NOMO-1 treated with dmso at 0.1 percent for 144 hours (cell line): Measurements from ENCODE around the gene CENPF.

Experiments used
- DNase-seq: peaks from one replicate; lab custom pipeline; 2025; ENCODE audit not compliant: unreplicated experiment; lab: John Stamatoyannopoulos, UW

The CENPF gene

DNA sequence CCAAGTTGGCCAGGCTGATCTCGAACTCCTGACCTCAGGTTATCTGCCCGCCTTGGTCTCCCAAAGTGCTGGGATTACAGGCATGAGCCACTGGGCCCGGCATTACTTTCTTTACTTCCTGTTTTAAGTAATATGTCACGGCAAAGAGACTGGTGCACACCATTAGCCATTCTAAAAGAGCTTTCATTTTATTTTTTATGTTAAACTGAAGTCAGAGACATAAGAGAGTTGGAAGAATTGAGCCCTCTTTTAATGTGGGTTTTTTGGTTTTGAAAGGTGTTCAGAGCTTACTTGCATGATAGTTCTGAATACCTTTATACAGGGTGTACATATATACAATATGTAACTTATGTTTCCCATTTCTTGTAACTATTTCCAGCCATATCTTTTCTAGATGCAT is 14.3 kb downstream of the CENPF start:
- no peak for DNase-seq

- no peak for DNase-seq
These were observed 14.8 kb downstream of the CENPF start for GRCh38 chr1:214617843-214618242.

GRCh38 chr1:214621236-214621635 is 18.2 kb downstream of the CENPF start:
- no peak for DNase-seq

DNA sequence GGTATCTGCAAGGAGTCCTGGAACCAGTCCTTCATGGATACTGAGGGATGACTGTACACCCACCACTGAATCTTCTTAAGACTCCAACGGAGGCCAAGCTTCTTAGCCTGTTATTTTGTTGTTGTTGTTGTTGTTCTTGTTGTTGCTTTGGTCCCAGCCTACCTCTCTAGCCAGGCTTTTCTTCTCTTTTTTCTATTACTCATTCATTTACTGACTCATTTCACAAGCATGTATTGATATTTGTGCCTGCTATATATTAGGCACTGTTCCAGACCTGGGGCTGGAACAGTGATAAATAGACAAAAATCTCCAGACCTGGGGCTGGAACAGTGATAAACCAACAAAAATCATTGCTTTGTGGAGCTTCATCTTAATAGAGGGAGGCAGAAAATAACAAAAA is 20.4 kb downstream of the CENPF start:
- no peak for DNase-seq

- no peak for DNase-seq
These were observed 29.1 kb downstream of the CENPF start for GRCh38 chr1:214632091-214632490.

GRCh38 chr1:214633686-214634085 is 30.7 kb downstream of the CENPF start:
- DNase-seq = no peak

DNA sequence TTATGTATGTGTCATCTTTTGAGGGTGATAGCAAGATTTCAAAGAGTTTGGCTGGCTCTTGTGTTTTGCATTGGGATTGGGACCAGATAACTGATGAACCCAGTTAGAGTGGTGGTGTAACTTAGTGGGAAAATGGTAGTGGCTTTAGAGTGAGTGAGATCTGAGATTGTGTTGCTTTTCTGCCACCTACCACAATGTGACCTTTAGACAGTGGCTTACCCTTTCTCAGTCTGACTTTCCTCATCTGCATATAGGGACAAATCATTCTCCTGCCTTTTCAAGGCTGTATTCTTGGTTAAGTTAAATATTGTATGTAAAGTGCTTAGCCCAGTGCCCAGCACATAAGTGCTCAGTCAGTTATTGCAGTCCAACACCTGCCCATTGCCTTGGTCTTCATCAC is 31.3 kb downstream of the CENPF start:
- no peak for DNase-seq

DNA sequence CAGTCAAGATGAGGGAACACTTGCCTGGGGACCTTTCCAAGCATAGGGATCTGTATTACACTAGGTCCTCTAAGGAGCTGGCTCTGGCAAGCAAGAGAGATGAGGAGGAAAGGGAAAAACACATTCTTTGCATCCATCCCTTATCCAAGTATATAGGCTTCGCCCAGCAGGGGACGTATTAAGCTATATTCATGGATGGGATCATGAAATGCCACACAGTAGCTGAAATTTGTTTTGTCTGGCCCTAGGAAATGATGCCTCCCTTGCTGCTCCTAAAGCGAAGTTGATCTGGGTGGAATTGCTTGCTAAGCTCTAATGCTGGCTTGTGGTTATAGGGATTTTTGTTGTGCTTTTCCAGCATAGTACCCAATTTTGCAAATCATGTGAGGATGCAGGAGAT is 32.1 kb downstream of the CENPF start:
- no peak for DNase-seq

- DNase-seq = no peak
These were observed 32.5 kb downstream of the CENPF start for GRCh38 chr1:214635506-214635905.

DNA sequence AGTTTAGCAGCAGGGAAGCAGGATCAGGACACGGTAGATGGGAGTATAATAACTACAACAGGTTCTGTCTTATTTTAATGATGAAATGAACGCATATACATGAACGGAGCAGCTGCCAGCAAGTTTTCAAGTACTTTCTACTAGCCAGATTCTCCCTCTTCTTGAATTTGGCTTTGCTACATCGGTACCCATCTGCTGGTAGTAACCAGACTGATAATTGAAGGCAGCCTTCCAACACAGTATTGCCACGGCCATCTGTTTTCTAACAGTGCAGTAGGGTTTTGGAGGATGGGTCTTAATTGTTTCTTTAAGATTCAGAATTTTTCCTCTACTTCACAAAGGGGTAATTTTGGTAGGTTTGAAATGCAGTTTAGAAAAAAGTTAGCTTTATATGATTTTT is 33.4 kb downstream of the CENPF start:
- DNase-seq = no peak

- no peak for DNase-seq
These were observed 34.1 kb downstream of the CENPF start for GRCh38 chr1:214637125-214637524.

GRCh38 chr1:214637722-214638458 is 34.9 kb downstream of the CENPF start:
- DNase-seq = no peak

DNA sequence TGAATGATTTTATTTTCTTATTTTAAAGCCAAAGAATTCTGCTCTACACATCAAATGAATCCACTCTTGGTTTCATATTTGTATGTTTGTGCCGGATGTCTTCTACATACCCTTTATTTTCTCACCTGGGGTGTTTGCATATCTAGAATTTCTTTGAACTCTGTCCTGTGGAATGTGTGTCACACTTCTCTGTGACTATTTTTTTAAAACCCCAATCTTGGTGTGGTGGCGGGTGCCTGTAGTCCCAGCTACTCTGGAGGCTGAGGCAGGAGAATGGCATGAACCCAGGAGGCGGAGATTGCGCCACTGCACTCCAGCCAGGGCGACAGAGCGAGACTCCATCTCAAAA is 35.4 kb downstream of the CENPF start:
- DNase-seq = no peak

- no peak for DNase-seq
These were observed 36.0 kb downstream of the CENPF start for GRCh38 chr1:214638997-214639396.

DNA sequence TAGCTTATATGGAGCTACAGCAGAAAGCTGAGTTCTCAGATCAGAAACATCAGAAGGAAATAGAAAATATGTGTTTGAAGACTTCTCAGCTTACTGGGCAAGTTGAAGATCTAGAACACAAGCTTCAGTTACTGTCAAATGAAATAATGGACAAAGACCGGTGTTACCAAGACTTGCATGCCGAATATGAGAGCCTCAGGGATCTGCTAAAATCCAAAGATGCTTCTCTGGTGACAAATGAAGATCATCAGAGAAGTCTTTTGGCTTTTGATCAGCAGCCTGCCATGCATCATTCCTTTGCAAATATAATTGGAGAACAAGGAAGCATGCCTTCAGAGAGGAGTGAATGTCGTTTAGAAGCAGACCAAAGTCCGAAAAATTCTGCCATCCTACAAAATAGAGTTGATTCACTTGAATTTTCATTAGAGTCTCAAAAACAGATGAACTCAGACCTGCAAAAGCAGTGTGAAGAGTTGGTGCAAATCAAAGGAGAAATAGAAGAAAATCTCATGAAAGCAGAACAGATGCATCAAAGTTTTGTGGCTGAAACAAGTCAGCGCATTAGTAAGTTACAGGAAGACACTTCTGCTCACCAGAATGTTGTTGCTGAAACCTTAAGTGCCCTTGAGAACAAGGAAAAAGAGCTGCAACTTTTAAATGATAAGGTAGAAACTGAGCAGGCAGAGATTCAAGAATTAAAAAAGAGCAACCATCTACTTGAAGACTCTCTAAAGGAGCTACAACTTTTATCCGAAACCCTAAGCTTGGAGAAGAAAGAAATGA is 37.6 kb downstream of the CENPF start:
- no peak for DNase-seq

DNA sequence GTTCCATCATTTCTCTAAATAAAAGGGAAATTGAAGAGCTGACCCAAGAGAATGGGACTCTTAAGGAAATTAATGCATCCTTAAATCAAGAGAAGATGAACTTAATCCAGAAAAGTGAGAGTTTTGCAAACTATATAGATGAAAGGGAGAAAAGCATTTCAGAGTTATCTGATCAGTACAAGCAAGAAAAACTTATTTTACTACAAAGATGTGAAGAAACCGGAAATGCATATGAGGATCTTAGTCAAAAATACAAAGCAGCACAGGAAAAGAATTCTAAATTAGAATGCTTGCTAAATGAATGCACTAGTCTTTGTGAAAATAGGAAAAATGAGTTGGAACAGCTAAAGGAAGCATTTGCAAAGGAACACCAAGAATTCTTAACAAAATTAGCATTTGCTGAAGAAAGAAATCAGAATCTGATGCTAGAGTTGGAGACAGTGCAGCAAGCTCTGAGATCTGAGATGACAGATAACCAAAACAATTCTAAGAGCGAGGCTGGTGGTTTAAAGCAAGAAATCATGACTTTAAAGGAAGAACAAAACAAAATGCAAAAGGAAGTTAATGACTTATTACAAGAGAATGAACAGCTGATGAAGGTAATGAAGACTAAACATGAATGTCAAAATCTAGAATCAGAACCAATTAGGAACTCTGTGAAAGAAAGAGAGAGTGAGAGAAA is 38.4 kb downstream of the CENPF start:
- DNase-seq = no peak

GRCh38 chr1:214643030-214643429 is 40.0 kb downstream of the CENPF start:
- no peak for DNase-seq

DNA sequence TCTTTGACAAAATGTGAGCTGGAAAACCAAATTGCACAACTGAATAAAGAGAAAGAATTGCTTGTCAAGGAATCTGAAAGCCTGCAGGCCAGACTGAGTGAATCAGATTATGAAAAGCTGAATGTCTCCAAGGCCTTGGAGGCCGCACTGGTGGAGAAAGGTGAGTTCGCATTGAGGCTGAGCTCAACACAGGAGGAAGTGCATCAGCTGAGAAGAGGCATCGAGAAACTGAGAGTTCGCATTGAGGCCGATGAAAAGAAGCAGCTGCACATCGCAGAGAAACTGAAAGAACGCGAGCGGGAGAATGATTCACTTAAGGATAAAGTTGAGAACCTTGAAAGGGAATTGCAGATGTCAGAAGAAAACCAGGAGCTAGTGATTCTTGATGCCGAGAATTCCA is 42.7 kb downstream of the CENPF start:
- no peak for DNase-seq

GRCh38 chr1:214648801-214649200 is 45.8 kb downstream of the CENPF start:
- no peak for DNase-seq

DNA sequence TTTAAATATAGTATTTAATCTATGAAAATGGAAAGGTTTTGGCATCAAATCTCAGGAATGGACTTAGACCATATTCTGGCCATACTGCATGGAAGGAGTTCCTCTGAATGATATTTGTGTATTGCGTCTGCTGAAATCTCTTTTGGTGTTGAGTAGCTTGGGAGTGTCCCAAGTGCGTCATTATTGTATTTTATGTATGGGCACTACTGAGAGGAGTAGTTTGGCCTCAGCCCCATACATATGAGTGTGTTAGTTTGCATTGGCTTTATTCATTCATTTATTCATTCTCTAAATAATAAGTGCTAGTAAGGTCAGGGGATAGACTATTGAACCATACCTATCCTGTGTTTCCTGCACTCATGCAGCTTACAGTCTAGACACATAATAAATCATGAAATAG is 46.6 kb downstream of the CENPF start:
- DNase-seq = no peak

GRCh38 chr1:214650664-214651063 is 47.7 kb downstream of the CENPF start:
- DNase-seq = no peak

GRCh38 chr1:214657299-214657698 is 54.3 kb downstream of the CENPF start:
- no peak for DNase-seq
